IMR-90 (cell line): Measurements from ENCODE around the gene SNCA. TPM values are rescaled to one million over a fixed set of nuclear protein-coding genes. Genes with fewer than 3 reads are reported as not detected.

Source experiments
- ATAC-seq: fragments of 200-7000 bp; cut with Tn5 transposase; 2 replicates; pipeline ENCODE4 v1.9.1; 2020; ENCODE audit warnings: low read depth, mild to moderate bottlenecking, moderate library complexity
- BruUV-seq: library from RNA; stranded (reverse); fragments of 400-500 nt; replicated peaks from 2 replicates; lab custom pipeline; 2021; lab: Mats Ljungman, UMichigan
- CTCF ChIA-PET: fragments of 300-600 bp; formaldehyde crosslinking; extraction: SDS; loops from one replicate; lab custom pipeline; 2021; ENCODE audit warnings: antibody characterized with exemption; lab: Yijun Ruan, JAX
- POLR2A ChIA-PET: fragments of 300-600 bp; sonication (Branson Sonifier 250); formaldehyde crosslinking; loops from one replicate; lab custom pipeline; 2022; ENCODE audit warnings: antibody characterized with exemption; ENCODE audit not compliant: unreplicated experiment; lab: Charles Lee
- DNase-seq: peaks from one replicate; pipeline ENCODE4 v3.0.0; 2013
- H2AFZ ChIP-seq: replicated peaks from 2 replicates; pipeline ENCODE3; 2013; ENCODE audit warnings: low read length, mild to moderate bottlenecking; ENCODE audit not compliant: poor library complexity
- H2AK5ac ChIP-seq: 2 replicates; pipeline ENCODE4 v1.6.1; 2013; ENCODE audit warnings: low read depth, low read length, inconsistent platforms
- H2AK9ac ChIP-seq: replicated peaks from 2 replicates; pipeline ENCODE3; 2013; ENCODE audit warnings: mild to moderate bottlenecking, low read depth, low read length, moderate library complexity; ENCODE audit not compliant: poor library complexity
- H2BK120ac ChIP-seq: 2 replicates; pipeline ENCODE4 v1.6.1; 2013; ENCODE audit warnings: low read depth, low read length, inconsistent platforms
- H2BK15ac ChIP-seq: 3 replicates; pipeline ENCODE4 v1.6.1; 2013; ENCODE audit warnings: low read depth, low read length, inconsistent platforms
- H2BK20ac ChIP-seq: 2 replicates; pipeline ENCODE4 v1.6.1; 2013; ENCODE audit warnings: low read depth, mild to moderate bottlenecking, inconsistent platforms, low read length, moderate library complexity
- H2BK5ac ChIP-seq: 2 replicates; pipeline ENCODE4 v1.6.1; 2013; ENCODE audit warnings: mild to moderate bottlenecking, low read depth, low read length, inconsistent platforms; ENCODE audit not compliant: poor library complexity, severe bottlenecking
- H3K14ac ChIP-seq: replicated peaks from 2 replicates; pipeline ENCODE4 v1.6.1; 2013; ENCODE audit warnings: low read depth, low read length, inconsistent platforms
- H3K18ac ChIP-seq: 2 replicates; pipeline ENCODE4 v1.6.1; 2013; ENCODE audit warnings: low read depth, low read length, control low read depth
- H3K23ac ChIP-seq: 2 replicates; pipeline ENCODE4 v1.6.1; 2013; ENCODE audit warnings: low read depth, low read length, inconsistent platforms
- H3K27ac ChIP-seq: 2 replicates; pipeline ENCODE4 v1.5.1; 2013; ENCODE audit warnings: mild to moderate bottlenecking, control low read depth, low read length; ENCODE audit not compliant: insufficient read depth
- H3K27me3 ChIP-seq: 2 replicates; pipeline ENCODE4 v1.6.1; 2013; ENCODE audit warnings: low read length; ENCODE audit not compliant: control insufficient read depth, insufficient read depth
- H3K36me3 ChIP-seq: 2 replicates; pipeline ENCODE4 v1.6.1; 2013; ENCODE audit warnings: low read length, mixed read lengths; ENCODE audit not compliant: control insufficient read depth, insufficient read depth
- H3K4ac ChIP-seq: 2 replicates; pipeline ENCODE4 v1.6.1; 2013; ENCODE audit warnings: low read depth, low read length, inconsistent platforms
- H3K4me1 ChIP-seq: 2 replicates; pipeline ENCODE4 v1.6.1; 2013; ENCODE audit warnings: low read length, mixed read lengths; ENCODE audit not compliant: control insufficient read depth, insufficient read depth
- H3K4me2 ChIP-seq: 2 replicates; pipeline ENCODE4 v1.6.1; 2013; ENCODE audit warnings: low read depth, mild to moderate bottlenecking, control low read depth, low read length, moderate library complexity
- H3K4me3 ChIP-seq: 2 replicates; pipeline ENCODE4 v1.5.1; 2013; ENCODE audit warnings: low read depth, mild to moderate bottlenecking, control low read depth, low read length, moderate library complexity; ENCODE audit not compliant: insufficient read depth
- H3K56ac ChIP-seq: 2 replicates; pipeline ENCODE4 v1.6.1; 2013; ENCODE audit warnings: low read length, inconsistent platforms; ENCODE audit not compliant: insufficient read depth; ENCODE audit errors: extremely low read depth
- H3K79me1 ChIP-seq, 2 experiments: 2 replicates each; pipeline ENCODE4 v1.6.1; 2013; ENCODE audit warnings: low read length in 2 of 2, inconsistent platforms in 1 of 2, low read depth in 1 of 2
- H3K9ac ChIP-seq: 2 replicates; pipeline ENCODE4 v1.6.1; 2013; ENCODE audit warnings: low read depth, low read length, control low read depth
- H3K9me1 ChIP-seq: 2 replicates; pipeline ENCODE4 v1.6.1; 2013; ENCODE audit warnings: low read length, inconsistent platforms; ENCODE audit not compliant: insufficient read depth
- H3K9me3 ChIP-seq: 2 replicates; pipeline ENCODE4 v1.6.1; 2013; ENCODE audit warnings: low read length; ENCODE audit not compliant: control insufficient read depth, insufficient read depth
- H4K20me1 ChIP-seq: 2 replicates; pipeline ENCODE4 v1.6.1; 2013; ENCODE audit warnings: low read length, inconsistent platforms; ENCODE audit not compliant: insufficient read depth
- H4K5ac ChIP-seq: 2 replicates; pipeline ENCODE4 v1.6.1; 2013; ENCODE audit warnings: mild to moderate bottlenecking, low read depth, low read length, control low read depth
- H4K8ac ChIP-seq, 2 experiments: 2 replicates each; pipeline ENCODE4 v1.6.1; 2013; ENCODE audit warnings: low read depth in 2 of 2, low read length in 2 of 2, control low read depth in 1 of 2, inconsistent platforms in 1 of 2
- H4K91ac ChIP-seq: 2 replicates; pipeline ENCODE4 v1.6.1; 2013; ENCODE audit warnings: low read depth, low read length, inconsistent platforms; ENCODE audit not compliant: insufficient read depth
- BHLHE40 ChIP-seq: fragments of 150-350 bp; IDR thresholded peaks from 2 replicates; pipeline ENCODE4 v1.6.1; 2016; ENCODE audit warnings: mild to moderate bottlenecking, low read depth, low read length
- CEBPB ChIP-seq: IDR thresholded peaks from 2 replicates; pipeline ENCODE4 v1.6.1; 2012; ENCODE audit warnings: low read depth, low read length, improper control_type of control experiment
- FOS ChIP-seq: fragments of 150-350 bp; IDR thresholded peaks from 2 replicates; pipeline ENCODE4 v1.6.1; 2016; ENCODE audit warnings: low read depth, low read length
- MAZ ChIP-seq: IDR thresholded peaks from 2 replicates; pipeline ENCODE4 v1.6.1; 2012; ENCODE audit warnings: low read depth, mild to moderate bottlenecking, low read length, improper control_type of control experiment, moderate library complexity, borderline replicate concordance
- MXI1 ChIP-seq: IDR thresholded peaks from 2 replicates; pipeline ENCODE4 v1.6.1; 2012; ENCODE audit warnings: low read depth, mild to moderate bottlenecking, low read length, moderate library complexity, borderline replicate concordance
- NFE2L2 ChIP-seq: fragments of 150-350 bp; IDR thresholded peaks from 2 replicates; pipeline ENCODE4 v1.6.1; 2016; ENCODE audit warnings: low read depth, mild to moderate bottlenecking, low read length
- POLR2A ChIP-seq: IDR thresholded peaks from 2 replicates; pipeline ENCODE4 v1.6.1; 2012; ENCODE audit warnings: mild to moderate bottlenecking, low read depth, low read length
- RCOR1 ChIP-seq: IDR thresholded peaks from 2 replicates; pipeline ENCODE4 v1.6.1; 2012; ENCODE audit warnings: mild to moderate bottlenecking, low read length, improper control_type of control experiment; ENCODE audit not compliant: insufficient replicate concordance
- RFX5 ChIP-seq: IDR thresholded peaks from 2 replicates; pipeline ENCODE4 v1.8.0; 2012; ENCODE audit warnings: low read depth, mild to moderate bottlenecking, low read length, moderate library complexity
- WGBS, 2 experiments: methylation state at CpG; one replicate each; pipeline versions ENCODE4 v1.1.5 to v1.1.7; 2013; ENCODE audit warnings: missing lambda C conversion rate in 2 of 2; ENCODE audit not compliant: insufficient read length in 1 of 2; ENCODE audit errors: extremely low coverage in 2 of 2; 5-methylcytosine and 5-hydroxymethylcytosine counted together
- dilution Hi-C: fragments of 300-500 bp; cut with HindIII; formaldehyde crosslinking; loops from one replicate; pipeline ENCODE4 v1.14.3; 2018; ENCODE audit warnings: low sequenced_read_pairs; ENCODE audit not compliant: unreplicated experiment
- in situ Hi-C: fragments of 300-500 bp; cut with MboI; formaldehyde crosslinking; loops from 3 replicates; pipeline ENCODE4 v1.14.3; 2019; ENCODE audit warnings: low sequenced_read_pairs, inconsistent platforms, mixed read lengths
- intact Hi-C: fragments of 100-400 bp; cut with micrococcal nuclease; formaldehyde crosslinking; loops from 2 replicates; pipeline ENCODE4 v1.10.0; 2022
- polyA plus RNA-seq, 3 experiments: library from polyadenylated mRNA; depleted of rRNA; stranded (reverse); fragments of >200 nt; gene quantifications; 2 replicates each; pipeline ENCODE4 v1.2.3, GENCODE V29; 2012; ENCODE audit warnings: low replicate concordance in 1 of 3
- total RNA-seq: library from RNA; depleted of rRNA; stranded (reverse); fragments of >200 nt; gene quantifications from 2 replicates; pipeline ENCODE4 v1.2.3, GENCODE V29; 2012
- TF ChIP-seq, protein P1 (sequence below): fragments of 150-350 bp; IDR thresholded peaks from 2 replicates; pipeline ENCODE4 v1.6.1; 2017; ENCODE audit warnings: mild to moderate bottlenecking, antibody characterized with exemption, low read length, low read depth
- TF ChIP-seq, protein P2 (sequence below): conservative IDR thresholded peaks from 2 replicates; pipeline ENCODE4 v1.5.1; 2012; ENCODE audit warnings: mild to moderate bottlenecking, low read depth, low read length, improper control_type of control experiment

SNCA gene
- total and polyA plus RNA-seq, 2 of the 4 experiments (the other 2 are of a cell fraction) = 0.36 to 0.46 TPM

DNA sequence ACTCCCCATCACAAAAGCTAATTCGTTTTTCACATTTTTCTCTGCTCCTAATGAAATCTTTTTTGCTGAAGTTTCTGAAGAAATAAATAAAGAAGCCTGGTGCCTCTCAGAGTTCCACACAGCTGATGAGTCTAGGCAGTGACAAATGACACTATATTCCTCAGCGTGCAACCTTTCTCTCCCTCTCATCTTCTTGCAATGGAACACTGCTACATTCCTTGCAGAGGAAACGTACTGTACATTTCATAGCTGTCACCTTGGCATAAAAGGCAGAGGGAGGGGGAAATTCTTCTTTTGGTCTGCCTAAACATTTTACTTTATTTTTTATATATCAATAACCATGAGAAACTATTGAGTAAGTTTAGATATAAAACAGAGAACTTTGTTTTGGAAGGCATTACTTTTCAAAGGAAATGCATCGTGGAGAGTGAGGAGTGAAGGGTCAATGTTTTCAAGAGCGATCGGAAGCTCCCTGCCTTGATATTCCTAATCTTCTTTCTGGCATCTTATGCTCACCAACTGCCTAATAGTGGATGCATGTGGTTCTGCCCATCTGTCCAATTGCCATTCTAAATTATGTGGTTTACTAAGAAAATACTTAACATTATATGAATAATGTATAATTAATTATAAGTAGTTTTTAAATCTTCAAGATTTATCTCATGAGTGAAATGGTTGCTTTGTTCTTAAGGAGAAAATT lies 29.4 kb downstream of the SNCA start:
- dilution Hi-C loops (no loop called here), intact Hi-C loops (no loop called here), in situ Hi-C loops (no loop called here)
- H3K9ac ChIP-seq = no peak overlapping the region
- no peaks in the 10 kb centered on the region for H4K20me1 ChIP-seq
- H3K4ac ChIP-seq = no peak overlapping the region
- no peak overlapping the region for H3K18ac ChIP-seq
- CTCF ChIA-PET = no interaction called here
- TF ChIP-seq, protein P1, sequence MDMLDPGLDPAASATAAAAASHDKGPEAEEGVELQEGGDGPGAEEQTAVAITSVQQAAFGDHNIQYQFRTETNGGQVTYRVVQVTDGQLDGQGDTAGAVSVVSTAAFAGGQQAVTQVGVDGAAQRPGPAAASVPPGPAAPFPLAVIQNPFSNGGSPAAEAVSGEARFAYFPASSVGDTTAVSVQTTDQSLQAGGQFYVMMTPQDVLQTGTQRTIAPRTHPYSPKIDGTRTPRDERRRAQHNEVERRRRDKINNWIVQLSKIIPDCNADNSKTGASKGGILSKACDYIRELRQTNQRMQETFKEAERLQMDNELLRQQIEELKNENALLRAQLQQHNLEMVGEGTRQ = no peak
- TF ChIP-seq MXI1 (no peak), RFX5 (no peak), POLR2A (no peak), RCOR1 (no peak), FOS (no peak), BHLHE40 (no peak), NFE2L2 (no peak), MAZ (no peak), CEBPB (no peak)
- TF ChIP-seq, protein P2, sequence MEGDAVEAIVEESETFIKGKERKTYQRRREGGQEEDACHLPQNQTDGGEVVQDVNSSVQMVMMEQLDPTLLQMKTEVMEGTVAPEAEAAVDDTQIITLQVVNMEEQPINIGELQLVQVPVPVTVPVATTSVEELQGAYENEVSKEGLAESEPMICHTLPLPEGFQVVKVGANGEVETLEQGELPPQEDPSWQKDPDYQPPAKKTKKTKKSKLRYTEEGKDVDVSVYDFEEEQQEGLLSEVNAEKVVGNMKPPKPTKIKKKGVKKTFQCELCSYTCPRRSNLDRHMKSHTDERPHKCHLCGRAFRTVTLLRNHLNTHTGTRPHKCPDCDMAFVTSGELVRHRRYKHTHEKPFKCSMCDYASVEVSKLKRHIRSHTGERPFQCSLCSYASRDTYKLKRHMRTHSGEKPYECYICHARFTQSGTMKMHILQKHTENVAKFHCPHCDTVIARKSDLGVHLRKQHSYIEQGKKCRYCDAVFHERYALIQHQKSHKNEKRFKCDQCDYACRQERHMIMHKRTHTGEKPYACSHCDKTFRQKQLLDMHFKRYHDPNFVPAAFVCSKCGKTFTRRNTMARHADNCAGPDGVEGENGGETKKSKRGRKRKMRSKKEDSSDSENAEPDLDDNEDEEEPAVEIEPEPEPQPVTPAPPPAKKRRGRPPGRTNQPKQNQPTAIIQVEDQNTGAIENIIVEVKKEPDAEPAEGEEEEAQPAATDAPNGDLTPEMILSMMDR = no peak
- no peak overlapping the region for H2AK9ac ChIP-seq
- H3K56ac ChIP-seq = no peak overlapping the region
- no peak overlapping the region for H4K5ac ChIP-seq
- H3K4me1 ChIP-seq = no peaks in the 10 kb centered on the region
- no peak overlapping the region for H4K91ac ChIP-seq
- H2BK120ac ChIP-seq = no peak overlapping the region
- no peak overlapping the region for H2BK20ac ChIP-seq
- no peaks in the 10 kb centered on the region for H3K9me3 ChIP-seq
- H3K14ac ChIP-seq = no peak overlapping the region
- H3K36me3 ChIP-seq = no peaks in the 10 kb centered on the region
- no peak overlapping the region for H3K23ac ChIP-seq
- H4K8ac ChIP-seq = no peak overlapping the region
- WGBS, 2 experiments = no CpG with 5 or more reads among the region's 6 CpGs
- BruUV-seq = no TSS peak
- POLR2A ChIA-PET = no interaction called here
- H3K27me3 ChIP-seq = no peaks in the 10 kb centered on the region
- no peak overlapping the region for H2BK5ac ChIP-seq
- H3K27ac ChIP-seq = no peak overlapping the region
- H3K4me2 ChIP-seq = no peak overlapping the region
- DNase-seq (no peak), ATAC-seq (no peak)
- H3K4me3 ChIP-seq = no peak overlapping the region
- no peaks in the 10 kb centered on the region for H3K9me1 ChIP-seq
- no peak overlapping the region for H2BK15ac ChIP-seq
- no peak overlapping the region for H2AFZ ChIP-seq
- no peaks in the 10 kb centered on the region for H3K79me1 ChIP-seq
- H2AK5ac ChIP-seq = no peak overlapping the region
